Neutrophil (primary cell): ENCODE data around the gene ZNF28.

Experiments used
- H3K27ac ChIP-seq: fragments of 200-600 bp; sonication (generic); 2 replicates; pipeline ENCODE4 v1.5.1; 2016; ENCODE audit warnings: mild to moderate bottlenecking, moderate library complexity
- H3K27me3 ChIP-seq: fragments of 200-600 bp; sonication (generic); 2 replicates; pipeline ENCODE4 v1.6.0; 2016; ENCODE audit warnings: mild to moderate bottlenecking
- H3K36me3 ChIP-seq: fragments of 200-600 bp; sonication (generic); 2 replicates; pipeline ENCODE4 v1.5.1; 2017
- H3K4me1 ChIP-seq, 2 experiments: fragments of 200-600 bp in 1 of 2; sonication (generic) in 1 of 2; 1 replicate in 1 of 2; 2 replicates in 1 of 2; pipeline versions ENCODE4 v1.5.1 to v1.6.1; 2013 to 2016; ENCODE audit warnings: low read depth in 1 of 2, low read length in 1 of 2, mild to moderate bottlenecking in 1 of 2, moderate library complexity in 1 of 2; ENCODE audit not compliant: control insufficient read depth in 1 of 2, insufficient read depth in 1 of 2
- H3K4me3 ChIP-seq, 2 experiments: fragments of 200-600 bp in 1 of 2; sonication (generic) in 1 of 2; 1 replicate in 1 of 2; 2 replicates in 1 of 2; pipeline ENCODE4 v1.5.1; 2013 to 2016; ENCODE audit warnings: low read depth in 1 of 2, low read length in 1 of 2, mild to moderate bottlenecking in 1 of 2, moderate library complexity in 1 of 2
- H3K9me3 ChIP-seq: fragments of 200-600 bp; sonication (generic); 2 replicates; pipeline ENCODE4 v1.5.1; 2016
- CTCF ChIP-seq: fragments of 200-600 bp; sonication (generic); IDR thresholded peaks from 2 replicates; pipeline ENCODE4 v1.5.1; 2016; ENCODE audit warnings: antibody characterized with exemption

Gene ZNF28

GRCh38 chr19:52749780-52750179 lies 71.7 kb downstream of the ZNF28 start:
- no peak for TF ChIP-seq CTCF
- Histone ChIP-seq H3K4me1 (no peaks in the 10 kb centered on the region), H3K4me3 (no peak overlapping the region), H3K36me3 (no peaks in the 10 kb centered on the region), H3K9me3 (no peaks in the 10 kb centered on the region), H3K27me3 (no peaks in the 10 kb centered on the region), H3K27ac (no peak overlapping the region)

DNA sequence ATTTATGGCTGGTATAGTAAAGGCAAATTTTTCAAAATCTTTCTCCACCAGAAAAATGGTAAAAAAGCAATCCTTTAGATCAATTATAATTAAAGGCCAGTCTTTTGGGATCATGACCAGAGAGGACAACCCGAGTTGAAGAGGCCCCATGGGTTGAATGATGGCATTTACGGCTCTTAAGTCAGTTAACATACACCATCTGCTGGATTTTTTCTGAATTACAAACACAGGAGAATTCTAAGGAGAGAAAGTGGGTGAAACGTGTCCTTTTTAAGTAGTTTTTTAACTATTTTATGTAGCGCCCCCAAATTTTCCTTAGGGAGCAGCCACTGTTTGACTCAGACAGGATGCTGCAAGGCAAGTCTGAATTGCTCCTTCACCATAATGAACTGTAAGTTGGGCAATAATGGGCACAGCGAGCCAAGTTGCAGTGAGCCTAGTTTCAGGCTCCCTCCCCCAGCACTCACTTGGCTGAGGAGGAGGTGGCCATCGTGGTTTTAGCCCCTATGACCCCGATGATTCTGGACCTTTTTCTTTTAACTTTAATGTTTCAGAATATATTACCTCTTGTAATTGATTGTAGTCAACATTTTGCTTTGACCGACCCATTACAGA lies 73.0 kb downstream of the ZNF28 start:
- no peaks in the 10 kb centered on the region for H3K9me3 ChIP-seq
- no peaks in the 10 kb centered on the region for H3K4me1 ChIP-seq
- no peak for TF ChIP-seq CTCF
- no peak overlapping the region for H3K4me3 ChIP-seq
- no peaks in the 10 kb centered on the region for H3K36me3 ChIP-seq
- no peaks in the 10 kb centered on the region for H3K27me3 ChIP-seq
- no peak overlapping the region for H3K27ac ChIP-seq
